CD14-positive monocyte (primary cell): Measurements from ENCODE around the gene PIGL. TPM values are rescaled to one million over a fixed set of nuclear protein-coding genes. Genes with fewer than 3 reads are reported as not detected.

Experiments
- DNase-seq, 3 donors: peaks; one replicate each; pipeline ENCODE4 v3.0.0-alpha.2; 2011 to 2022
- H2AFZ ChIP-seq: 2 replicates; pipeline ENCODE4 v1.6.0; 2012; ENCODE audit warnings: mild to moderate bottlenecking, low read depth, low read length, inconsistent platforms; ENCODE audit not compliant: insufficient read depth, poor library complexity, severe bottlenecking
- H3K27ac ChIP-seq, 2 donors: 1 replicate in 1 of 2; 2 replicates in 1 of 2; pipeline ENCODE4 v1.5.1; 2012 to 2013; ENCODE audit warnings: low read length in 2 of 2, control low read depth in 1 of 2, inconsistent platforms in 1 of 2, low read depth in 1 of 2, mild to moderate bottlenecking in 1 of 2
- H3K27me3 ChIP-seq, 2 donors: one replicate each; pipeline versions ENCODE4 v1.6.0 to v1.6.1; 2011 to 2013; ENCODE audit warnings: low read length in 2 of 2; ENCODE audit not compliant: control insufficient read depth in 2 of 2, insufficient read depth in 2 of 2
- H3K36me3 ChIP-seq, 2 donors: replicated peaks in 1 of 2; 1 replicate in 1 of 2; 2 replicates in 1 of 2; pipeline versions ENCODE4 v1.5.1 to v1.6.1; 2012 to 2013; ENCODE audit warnings: low read length in 2 of 2, control low read depth in 1 of 2, inconsistent platforms in 1 of 2, mild to moderate bottlenecking in 1 of 2; ENCODE audit not compliant: insufficient read depth in 2 of 2, control insufficient read depth in 1 of 2
- H3K4me1 ChIP-seq, 2 donors: 1 replicate in 1 of 2; 2 replicates in 1 of 2; pipeline versions ENCODE4 v1.5.1 to v1.6.1; 2012 to 2013; ENCODE audit warnings: low read length in 2 of 2, control low read depth in 1 of 2, inconsistent platforms in 1 of 2, mild to moderate bottlenecking in 1 of 2, moderate library complexity in 1 of 2; ENCODE audit not compliant: insufficient read depth in 2 of 2, control insufficient read depth in 1 of 2
- H3K4me2 ChIP-seq: replicated peaks from 2 replicates; pipeline ENCODE3; 2012; ENCODE audit warnings: low read length, moderate library complexity, mild to moderate bottlenecking; ENCODE audit not compliant: poor library complexity, severe bottlenecking; ENCODE audit errors: extremely low read depth
- H3K4me3 ChIP-seq, 3 experiments: fragments of 200-600 bp in 1 of 3; sonication (generic) in 1 of 3; replicated peaks in 1 of 3; 1 replicate in 2 of 3; 2 replicates in 1 of 3; pipeline ENCODE4 v1.5.1; 2011 to 2013; ENCODE audit warnings: low read length in 3 of 3, mild to moderate bottlenecking in 3 of 3, control low read depth in 2 of 3, low read depth in 2 of 3, inconsistent platforms in 1 of 3, moderate library complexity in 1 of 3
- H3K79me2 ChIP-seq: 2 replicates; pipeline ENCODE4 v1.6.0; 2012; ENCODE audit warnings: mild to moderate bottlenecking, control low read depth, inconsistent platforms, low read length, moderate library complexity; ENCODE audit not compliant: insufficient read depth
- H3K9ac ChIP-seq: 2 replicates; pipeline ENCODE4 v1.6.0; 2017; ENCODE audit warnings: low read length, mild to moderate bottlenecking; ENCODE audit not compliant: insufficient read depth, poor library complexity, severe bottlenecking
- H3K9me3 ChIP-seq, 2 donors: replicated peaks in 1 of 2; 1 replicate in 1 of 2; 2 replicates in 1 of 2; pipeline versions ENCODE4 v1.5.1 to v1.6.1; 2012 to 2013; ENCODE audit warnings: low read length in 2 of 2, control low read depth in 1 of 2; ENCODE audit not compliant: control insufficient read depth in 1 of 2, insufficient read depth in 1 of 2
- H4K20me1 ChIP-seq: 2 replicates; pipeline ENCODE4 v1.6.0; 2012; ENCODE audit warnings: mild to moderate bottlenecking, low read length, control low read depth, moderate library complexity; ENCODE audit not compliant: insufficient read depth
- H3K27ac Mint-ChIP-seq, 7 donors: one replicate each; pipeline ENCODE4 v1.8.0; 2020; ENCODE audit warnings: mild to moderate bottlenecking in 7 of 7, mixed read lengths in 7 of 7, moderate library complexity in 6 of 7, inconsistent platforms in 2 of 7
- H3K27me3 Mint-ChIP-seq, 3 donors: one replicate each; pipeline ENCODE4 v1.8.0; 2021 to 2022; ENCODE audit warnings: low read depth in 3 of 3, mild to moderate bottlenecking in 3 of 3, mixed read lengths in 3 of 3, moderate library complexity in 3 of 3, inconsistent platforms in 1 of 3
- H3K36me3 Mint-ChIP-seq, 2 donors: one replicate each; pipeline ENCODE4 v1.8.0; 2020; ENCODE audit warnings: mixed read lengths in 2 of 2, inconsistent platforms in 1 of 2, mild to moderate bottlenecking in 1 of 2
- H3K4me1 Mint-ChIP-seq: one replicate; pipeline ENCODE4 v1.8.0; 2020; ENCODE audit warnings: mild to moderate bottlenecking, mixed read lengths
- H3K4me3 Mint-ChIP-seq, 2 donors: one replicate each; pipeline ENCODE4 v1.8.0; 2020; ENCODE audit warnings: mild to moderate bottlenecking in 2 of 2, mixed read lengths in 2 of 2, moderate library complexity in 1 of 2
- H3K9me3 Mint-ChIP-seq, 7 donors: one replicate each; pipeline ENCODE4 v1.8.0; 2020 to 2022; ENCODE audit warnings: mixed read lengths in 7 of 7, mild to moderate bottlenecking in 6 of 7, moderate library complexity in 6 of 7, inconsistent platforms in 2 of 7
- CTCF ChIP-seq: fragments of 200-600 bp; IDR thresholded peaks from one replicate; pipeline ENCODE4 v1.8.0; 2022; ENCODE audit warnings: antibody characterized with exemption, mild to moderate bottlenecking
- WGBS: methylation state at CpG from one replicate; pipeline ENCODE4 v1.1.5; 2013; ENCODE audit warnings: missing lambda C conversion rate; ENCODE audit not compliant: insufficient coverage; 5-methylcytosine and 5-hydroxymethylcytosine counted together
- intact Hi-C, 2 donors: fragments of 100-400 bp; cut with micrococcal nuclease; formaldehyde crosslinking; loops; one replicate each; pipeline versions ENCODE4 v1.15.0 to v1.15.1; 2023
- polyA plus RNA-seq, 3 donors: library from polyadenylated mRNA; depleted of rRNA in 1 of 3; unstranded in 2 of 3; stranded (reverse) in 1 of 3; fragments of 300-500 nt in 2 of 3; fragments of >200 nt in 1 of 3; fragmentation: Illumina TruSeq in 2 of 3; gene quantifications; 1 replicate in 2 of 3; 2 replicates in 1 of 3; pipeline ENCODE4 v1.2.3, GENCODE V29; 2012 to 2021

PIGL gene
- polyA plus RNA-seq, 3 donors: 3.6 to 44.2 (median 4.0) TPM

GRCh38 chr17:16250635-16251034, 33.6 kb downstream of the PIGL start:
- no peaks in the 10 kb centered on the region for H3K9me3 ChIP-seq
- no peak overlapping the region for H3K9ac ChIP-seq
- no peak overlapping the region for H3K4me3 ChIP-seq
- H3K27ac ChIP-seq: no peak overlapping the region
- H3K4me1 ChIP-seq: peaks cover 11% of the 10 kb centered on the region in 2 donors
- H3K4me2 ChIP-seq: no peak overlapping the region
- Mint-ChIP-seq H3K9me3 (peaks cover 0 to 4% (median 0%) of the 10 kb centered on the region in 7 donors), H3K36me3 (peaks cover 3 to 10% of the 10 kb centered on the region in 2 donors), H3K4me3 (no peak overlapping the region), H3K27ac (no peak overlapping the region), H3K27me3 (peaks cover 0 to 1% (median 0%) of the 10 kb centered on the region in 3 donors), H3K4me1 (peaks cover 9% of the 10 kb centered on the region)
- no peak for TF ChIP-seq CTCF
- H2AFZ ChIP-seq: no peak overlapping the region
- WGBS: no CpG with 5 or more reads among the region's 1 CpG
- no peaks in the 10 kb centered on the region for H3K27me3 ChIP-seq
- intact Hi-C loops: no loop called here
- H3K36me3 ChIP-seq: no peaks in the 10 kb centered on the region
- no peaks in the 10 kb centered on the region for H3K79me2 ChIP-seq
- DNase-seq: no peak
- H4K20me1 ChIP-seq: no peaks in the 10 kb centered on the region

- H3K4me1 Mint-ChIP-seq: peaks cover 13% of the 10 kb centered on the region
- H3K9me3 Mint-ChIP-seq: peaks cover 0 to 4% (median 0%) of the 10 kb centered on the region in 7 donors
- Histone ChIP-seq H2AFZ (no peak overlapping the region), H3K4me3 (no peak overlapping the region), H3K27ac (no peak overlapping the region), H3K4me2 (no peak overlapping the region), H3K9ac (no peak overlapping the region), H3K36me3 (no peaks in the 10 kb centered on the region), H3K4me1 (peaks cover 14 to 15% of the 10 kb centered on the region in 2 donors), H3K79me2 (no peaks in the 10 kb centered on the region), H3K27me3 (no peaks in the 10 kb centered on the region), H3K9me3 (no peaks in the 10 kb centered on the region), H4K20me1 (no peaks in the 10 kb centered on the region)
- H3K36me3 Mint-ChIP-seq: peaks cover 3 to 10% of the 10 kb centered on the region in 2 donors
- no peak for TF ChIP-seq CTCF
- no peak overlapping the region for H3K4me3 Mint-ChIP-seq
- intact Hi-C loops: no loop called here
- no peak for DNase-seq
- 100% methylated on average over 5 of the region's 6 CpGs for WGBS
- no peak overlapping the region for H3K27ac Mint-ChIP-seq
- peaks cover 0 to 1% (median 0%) of the 10 kb centered on the region in 3 donors for H3K27me3 Mint-ChIP-seq
Observed at GRCh38 chr17:16251043-16251442, 34.0 kb downstream of the PIGL start.
